Hepatocyte (in vitro differentiated cells): Measurements from ENCODE around the gene LBHD2. TPM values are rescaled to one million over a fixed set of nuclear protein-coding genes. Genes with fewer than 3 reads are reported as not detected.

Source experiments
- DNase-seq: peaks from one replicate; pipeline ENCODE4 v3.0.0-alpha.2; 2016; ENCODE audit warnings: low spot score
- H2AFZ ChIP-seq: fragments of 200-600 bp; sonication (generic); 2 replicates; pipeline ENCODE4 v1.6.0; 2016; ENCODE audit warnings: antibody characterized with exemption, mild to moderate bottlenecking
- H3K27ac ChIP-seq: fragments of 200-600 bp; sonication (generic); 2 replicates; pipeline ENCODE4 v1.5.1; 2016; ENCODE audit warnings: mild to moderate bottlenecking
- H3K27me3 ChIP-seq: fragments of 200-600 bp; sonication (generic); 2 replicates; pipeline ENCODE4 v1.6.1; 2016
- H3K36me3 ChIP-seq: fragments of 200-600 bp; sonication (generic); replicated peaks from 2 replicates; pipeline ENCODE4 v1.5.1; 2016; ENCODE audit warnings: low read depth; ENCODE audit not compliant: insufficient read depth
- H3K4me1 ChIP-seq: fragments of 200-600 bp; sonication (generic); 2 replicates; pipeline ENCODE4 v1.5.1; 2016; ENCODE audit warnings: mild to moderate bottlenecking, moderate library complexity; ENCODE audit not compliant: insufficient read depth
- H3K4me2 ChIP-seq: fragments of 200-600 bp; sonication (generic); 2 replicates; pipeline ENCODE4 v1.6.0; 2016
- H3K4me3 ChIP-seq: fragments of 200-600 bp; sonication (generic); 2 replicates; pipeline ENCODE4 v1.5.1; 2016; ENCODE audit warnings: mild to moderate bottlenecking
- H3K79me2 ChIP-seq: fragments of 200-600 bp; sonication (generic); 2 replicates; pipeline ENCODE4 v1.6.0; 2017; ENCODE audit warnings: mild to moderate bottlenecking
- H3K9me2 ChIP-seq: fragments of 200-600 bp; sonication (generic); replicated peaks from 2 replicates; pipeline ENCODE4 v1.6.0; 2017; ENCODE audit warnings: mild to moderate bottlenecking; ENCODE audit not compliant: insufficient read depth
- H3K9me3 ChIP-seq: fragments of 200-600 bp; sonication (generic); 2 replicates; pipeline ENCODE4 v1.5.1; 2016; ENCODE audit warnings: low read depth, mild to moderate bottlenecking
- H4K20me1 ChIP-seq: fragments of 200-600 bp; sonication (generic); 2 replicates; pipeline ENCODE4 v1.6.0; 2016; ENCODE audit warnings: mild to moderate bottlenecking; ENCODE audit not compliant: insufficient read depth, poor library complexity, severe bottlenecking
- EZH2 ChIP-seq: fragments of 200-600 bp; sonication (generic); IDR thresholded peaks from 2 replicates; pipeline ENCODE4 v1.6.1; 2016; ENCODE audit warnings: antibody characterized with exemption, mild to moderate bottlenecking, borderline replicate concordance
- EZH2phosphoT487 ChIP-seq: fragments of 200-600 bp; sonication (generic); IDR thresholded peaks from one replicate; pipeline ENCODE4 v1.6.1; 2018; ENCODE audit warnings: antibody characterized with exemption, mild to moderate bottlenecking, low read depth, moderate library complexity; ENCODE audit not compliant: unreplicated experiment, severe bottlenecking
- WGBS: methylation state at CpG from one replicate; pipeline ENCODE4 v1.1.6; 2016; ENCODE audit warnings: low lambda C conversion rate; ENCODE audit errors: missing lambda C conversion rate; 5-methylcytosine and 5-hydroxymethylcytosine counted together
- polyA plus RNA-seq: library from polyadenylated mRNA; unstranded; fragments of >200 nt; fragmentation: Nextera tagmentation; extraction: Ambion mirVana; gene quantifications from 2 replicates; pipeline ENCODE4 v1.2.1, GENCODE V29; 2016
- total RNA-seq: library from RNA; depleted of rRNA; stranded (reverse); fragments of >200 nt; gene quantifications from 2 replicates; pipeline ENCODE4 v1.2.3, GENCODE V29; 2014
- TF ChIP-seq, protein P1 (sequence below): fragments of 200-600 bp; sonication (generic); IDR thresholded peaks from 2 replicates; pipeline ENCODE4 v1.5.1; 2016; ENCODE audit warnings: antibody characterized with exemption, mild to moderate bottlenecking; ENCODE audit not compliant: poor library complexity

The LBHD2 gene
- total and polyA plus RNA-seq, 2 experiments from 2014 or later = 0.21 TPM; not detected in 1

- H3K27me3 ChIP-seq = no peaks in the 10 kb centered on the region
- no peaks in the 10 kb centered on the region for H3K36me3 ChIP-seq
- H3K27ac ChIP-seq = no peak overlapping the region
- H3K9me2 ChIP-seq = no peaks in the 10 kb centered on the region
- no peak for DNase-seq
- TF ChIP-seq, protein P1, sequence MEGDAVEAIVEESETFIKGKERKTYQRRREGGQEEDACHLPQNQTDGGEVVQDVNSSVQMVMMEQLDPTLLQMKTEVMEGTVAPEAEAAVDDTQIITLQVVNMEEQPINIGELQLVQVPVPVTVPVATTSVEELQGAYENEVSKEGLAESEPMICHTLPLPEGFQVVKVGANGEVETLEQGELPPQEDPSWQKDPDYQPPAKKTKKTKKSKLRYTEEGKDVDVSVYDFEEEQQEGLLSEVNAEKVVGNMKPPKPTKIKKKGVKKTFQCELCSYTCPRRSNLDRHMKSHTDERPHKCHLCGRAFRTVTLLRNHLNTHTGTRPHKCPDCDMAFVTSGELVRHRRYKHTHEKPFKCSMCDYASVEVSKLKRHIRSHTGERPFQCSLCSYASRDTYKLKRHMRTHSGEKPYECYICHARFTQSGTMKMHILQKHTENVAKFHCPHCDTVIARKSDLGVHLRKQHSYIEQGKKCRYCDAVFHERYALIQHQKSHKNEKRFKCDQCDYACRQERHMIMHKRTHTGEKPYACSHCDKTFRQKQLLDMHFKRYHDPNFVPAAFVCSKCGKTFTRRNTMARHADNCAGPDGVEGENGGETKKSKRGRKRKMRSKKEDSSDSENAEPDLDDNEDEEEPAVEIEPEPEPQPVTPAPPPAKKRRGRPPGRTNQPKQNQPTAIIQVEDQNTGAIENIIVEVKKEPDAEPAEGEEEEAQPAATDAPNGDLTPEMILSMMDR = no peak
- no peak for TF ChIP-seq EZH2phosphoT487
- no peak for TF ChIP-seq EZH2
- no peak overlapping the region for H3K4me3 ChIP-seq
- WGBS = 91% methylated on average over 4 of the region's 4 CpGs
- peaks cover 12% of the 10 kb centered on the region for H3K4me1 ChIP-seq
- H4K20me1 ChIP-seq = no peaks in the 10 kb centered on the region
- no peaks in the 10 kb centered on the region for H3K9me3 ChIP-seq
- no peak overlapping the region for H2AFZ ChIP-seq
- no peak overlapping the region for H3K4me2 ChIP-seq
- peaks cover 8% of the 10 kb centered on the region for H3K79me2 ChIP-seq
These were observed 19.6 kb upstream of the LBHD2 start for GRCh38 chr14:103064436-103064835.

DNA sequence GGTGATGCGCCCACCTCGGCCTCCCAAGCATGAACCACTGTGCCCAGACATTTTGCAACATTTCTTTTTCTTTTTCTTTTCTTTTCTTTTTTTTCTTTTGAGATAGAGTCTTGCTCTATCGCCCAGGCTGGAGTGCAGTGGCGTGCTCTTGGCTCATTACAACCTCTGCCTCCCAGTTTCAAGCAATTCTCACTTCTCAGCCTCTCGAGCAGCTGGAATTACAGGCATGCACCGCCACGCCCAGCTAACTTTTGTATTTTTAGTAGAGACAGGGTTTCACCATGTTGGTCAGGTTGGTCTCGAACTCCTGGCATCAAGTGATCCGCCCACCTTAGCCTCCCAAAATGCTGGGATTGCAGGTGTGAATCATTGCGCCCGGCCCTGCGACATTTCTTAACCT is 19.0 kb upstream of the LBHD2 start:
- Histone ChIP-seq H2AFZ (no peak overlapping the region), H3K4me2 (no peak overlapping the region), H3K9me2 (no peaks in the 10 kb centered on the region), H3K79me2 (peaks cover 6% of the 10 kb centered on the region), H4K20me1 (no peaks in the 10 kb centered on the region), H3K4me3 (no peak overlapping the region), H3K27ac (no peak overlapping the region), H3K27me3 (no peaks in the 10 kb centered on the region), H3K36me3 (no peaks in the 10 kb centered on the region), H3K9me3 (no peaks in the 10 kb centered on the region), H3K4me1 (peaks cover 10% of the 10 kb centered on the region)
- TF ChIP-seq EZH2 (no peak), EZH2phosphoT487 (no peak)
- TF ChIP-seq, protein P1 = no peak
- WGBS = 94% methylated on average over 12 of the region's 12 CpGs
- no peak for DNase-seq

GRCh38 chr14:103065861-103066260 is 18.1 kb upstream of the LBHD2 start:
- Histone ChIP-seq H3K9me2 (no peaks in the 10 kb centered on the region), H3K27ac (no peak overlapping the region), H3K27me3 (no peaks in the 10 kb centered on the region), H3K4me1 (peaks cover 10% of the 10 kb centered on the region), H4K20me1 (no peaks in the 10 kb centered on the region), H3K4me2 (no peak overlapping the region), H2AFZ (no peak overlapping the region), H3K36me3 (no peaks in the 10 kb centered on the region), H3K4me3 (no peak overlapping the region), H3K79me2 (no peaks in the 10 kb centered on the region), H3K9me3 (no peaks in the 10 kb centered on the region)
- 90% methylated on average over 7 of the region's 7 CpGs for WGBS
- no peak for DNase-seq
- no peak for TF ChIP-seq EZH2phosphoT487
- no peak for TF ChIP-seq EZH2
- TF ChIP-seq, protein P1 = no peak

- Histone ChIP-seq H3K9me3 (no peaks in the 10 kb centered on the region), H3K4me2 (no peak overlapping the region), H3K27me3 (no peaks in the 10 kb centered on the region), H3K36me3 (no peaks in the 10 kb centered on the region), H3K79me2 (no peaks in the 10 kb centered on the region), H3K27ac (no peak overlapping the region), H4K20me1 (no peaks in the 10 kb centered on the region), H3K4me3 (no peak overlapping the region), H3K9me2 (no peaks in the 10 kb centered on the region), H3K4me1 (peaks cover 10% of the 10 kb centered on the region), H2AFZ (no peak overlapping the region)
- 96% methylated on average over 9 of the region's 9 CpGs for WGBS
- TF ChIP-seq, protein P1 = no peak
- TF ChIP-seq EZH2phosphoT487 = no peak
- TF ChIP-seq EZH2 = no peak
- no peak for DNase-seq
These were observed 17.6 kb upstream of the LBHD2 start for GRCh38 chr14:103066399-103066798.
